Putamen (tissue), 1 donor: ENCODE results near the gene CD74.

Experiments used
- DNase-seq: peaks from one replicate; pipeline ENCODE4 v3.0.0-alpha.2; 2016; ENCODE audit warnings: low spot score

CD74 gene

GRCh38 chr5:150409638-150410523, 2.8 kb downstream of the CD74 start:
- peak; percentile 92 for DNase-seq

- no peak for DNase-seq
These were observed 4.3 kb downstream of the CD74 start for GRCh38 chr5:150408231-150408943.

GRCh38 chr5:150407096-150407720, 5.5 kb downstream of the CD74 start:
- DNase-seq = no peak

- DNase-seq = no peak
These were observed 6.0 kb downstream of the CD74 start for GRCh38 chr5:150406723-150407095.

- DNase-seq = no peak
These were observed 6.5 kb downstream of the CD74 start for GRCh38 chr5:150406103-150406722.

- no peak for DNase-seq
These were observed 7.5 kb downstream of the CD74 start for GRCh38 chr5:150404941-150405816.

- no peak for DNase-seq
These were observed 8.2 kb downstream of the CD74 start for GRCh38 chr5:150404535-150404934.

- DNase-seq = no peak
These were observed 8.6 kb downstream of the CD74 start for GRCh38 chr5:150404121-150404520.

- no peak for DNase-seq
These were observed 9.8 kb downstream of the CD74 start for GRCh38 chr5:150402901-150403342.

- DNase-seq = no peak
These were observed 10.4 kb downstream of the CD74 start for GRCh38 chr5:150402229-150402773.

- no peak for DNase-seq
These were observed 11.1 kb downstream of the CD74 start for GRCh38 chr5:150401376-150402228.

- DNase-seq = no peak
These were observed 11.7 kb downstream of the CD74 start for GRCh38 chr5:150401076-150401375.

GRCh38 chr5:150400316-150401075, 12.2 kb downstream of the CD74 start:
- no peak for DNase-seq

GRCh38 chr5:150399524-150400211, 13.0 kb downstream of the CD74 start:
- DNase-seq = no peak

- DNase-seq = no peak
These were observed 13.8 kb downstream of the CD74 start for GRCh38 chr5:150398722-150399523.

GRCh38 chr5:150397782-150398721, 14.7 kb downstream of the CD74 start:
- DNase-seq = no peak
